Measurements from ENCODE around the gene DTNB.

DTNB gene

GRCh38 chr2:25478736-25479135, 194.6 kb downstream of the DTNB start:
- Histone ChIP-seq H3K4me3 (replicated peaks; ENCODE audit: insufficient read depth, low read length) (no peak overlapping the region), H3K27me3 (ENCODE audit: insufficient read depth, poor library complexity, severe bottlenecking) (no peaks in the 10 kb centered on the region), H3K27ac (replicated peaks) (no peak overlapping the region)
- TF ChIP-seq POLR2AphosphoS5 (IDR thresholded peaks at IDR 0.05; ENCODE audit: low read depth) (no peak), CTCF (IDR thresholded peaks at IDR 0.05; ENCODE audit: insufficient read depth, low read length) (no peak), REST (IDR thresholded peaks at IDR 0.05; ENCODE audit: insufficient replicate concordance, low read depth) (no peak), SPI1 (IDR thresholded peaks at IDR 0.05; ENCODE audit: borderline replicate concordance, low read depth) (no peak), GABPA (IDR thresholded peaks at IDR 0.05; ENCODE audit: low read depth) (no peak)
- no peak for DNase-seq (ENCODE audit: low read depth in 1 of 2, low spot score in 1 of 2)

- Histone ChIP-seq H3K27me3 (ENCODE audit: insufficient read depth, poor library complexity, severe bottlenecking) (no peaks in the 10 kb centered on the region), H3K27ac (replicated peaks) (no peak overlapping the region), H3K4me3 (replicated peaks; ENCODE audit: insufficient read depth, low read length) (no peak overlapping the region)
- no peak for TF ChIP-seq REST (IDR thresholded peaks at IDR 0.05; ENCODE audit: insufficient replicate concordance, low read depth)
- no peak for TF ChIP-seq POLR2AphosphoS5 (IDR thresholded peaks at IDR 0.05; ENCODE audit: low read depth)
- DNase-seq (ENCODE audit: low read depth in 1 of 2, low spot score in 1 of 2), result no peak
Observed at GRCh38 chr2:25473758-25474340, 199.5 kb downstream of the DTNB start.

GRCh38 chr2:25473131-25473530, 200.2 kb downstream of the DTNB start:
- Histone ChIP-seq H3K27me3 (ENCODE audit: insufficient read depth, poor library complexity, severe bottlenecking) (no peaks in the 10 kb centered on the region), H3K4me3 (replicated peaks; ENCODE audit: insufficient read depth, low read length) (no peak overlapping the region), H3K27ac (replicated peaks) (no peak overlapping the region)
- TF ChIP-seq SPI1 (IDR thresholded peaks at IDR 0.05; ENCODE audit: borderline replicate concordance, low read depth) (no peak), GABPA (IDR thresholded peaks at IDR 0.05; ENCODE audit: low read depth) (no peak)
- no peak for DNase-seq (ENCODE audit: low read depth in 1 of 2, low spot score in 1 of 2)

- no peak overlapping the region for H3K27ac ChIP-seq (replicated peaks)
- no peaks in the 10 kb centered on the region for H3K27me3 ChIP-seq (ENCODE audit: insufficient read depth, poor library complexity, severe bottlenecking)
- H3K4me3 ChIP-seq (replicated peaks; ENCODE audit: insufficient read depth, low read length), result no peak overlapping the region
- DNase-seq (ENCODE audit: low read depth in 1 of 2, low spot score in 1 of 2), result no peak
- TF ChIP-seq SPI1 (IDR thresholded peaks at IDR 0.05; ENCODE audit: borderline replicate concordance, low read depth) (no peak), GABPA (IDR thresholded peaks at IDR 0.05; ENCODE audit: low read depth) (no peak), POLR2AphosphoS5 (IDR thresholded peaks at IDR 0.05; ENCODE audit: low read depth) (no peak), CTCF (IDR thresholded peaks at IDR 0.05; ENCODE audit: insufficient read depth, low read length) (no peak), REST (IDR thresholded peaks at IDR 0.05; ENCODE audit: insufficient replicate concordance, low read depth) (no peak)
Observed at GRCh38 chr2:25470806-25471205, 202.6 kb downstream of the DTNB start.
